Endothelial cell of umbilical vein (primary cell): ENCODE results near the gene ZNF276. TPM values are rescaled to one million over a fixed set of nuclear protein-coding genes. Genes with fewer than 3 reads are reported as not detected.

ENCODE experiments used
- BruUV-seq: library from RNA; stranded (reverse); fragments of 400-500 nt; replicated peaks from 2 replicates; lab custom pipeline; 2021; lab: Mats Ljungman, UMichigan
- CTCF ChIA-PET: fragments of 300-600, 350-600 bp; sonication (Branson Sonifier 250); formaldehyde crosslinking; loops from one replicate; lab custom pipeline; 2021; ENCODE audit warnings: antibody characterized with exemption, inconsistent platforms; lab: Charles Lee
- POLR2A ChIA-PET: fragments of 300-600, 350-600 bp; sonication (Branson Sonifier 250); formaldehyde crosslinking; loops from one replicate; lab custom pipeline; 2021; ENCODE audit warnings: antibody characterized with exemption, inconsistent platforms; lab: Charles Lee
- DNase-seq: peaks from one replicate; pipeline ENCODE4 v3.0.0-alpha.2; 2011; ENCODE audit warnings: low read depth, low spot score
- FAIRE-seq: peaks from 2 replicates; lab custom pipeline; 2011; peaks lifted over from hg19 to GRCh38; lab: Jason Lieb, UNC
- H2AFZ ChIP-seq: 2 replicates; pipeline ENCODE4 v1.6.0; 2012; ENCODE audit warnings: low read depth, low read length, control low read depth, inconsistent platforms
- H3K27ac ChIP-seq: 2 replicates; pipeline ENCODE4 v1.5.1; 2011; ENCODE audit warnings: low read depth, mild to moderate bottlenecking, control low read depth, low read length, moderate library complexity; ENCODE audit not compliant: insufficient read depth
- H3K27me3 ChIP-seq, 2 experiments: 2 replicates each; pipeline versions ENCODE4 v1.6.0 to v1.6.1; 2011; ENCODE audit warnings: low read length in 2 of 2, mixed read lengths in 1 of 2; ENCODE audit not compliant: control insufficient read depth in 2 of 2, insufficient read depth in 2 of 2
- H3K36me3 ChIP-seq, 2 experiments: 2 replicates in 1 of 2; 3 replicates in 1 of 2; pipeline ENCODE4 v1.5.1; 2011; ENCODE audit warnings: low read length in 2 of 2, mild to moderate bottlenecking in 1 of 2, moderate library complexity in 1 of 2; ENCODE audit not compliant: control insufficient read depth in 2 of 2, insufficient read depth in 2 of 2; ENCODE audit errors: extremely low read depth in 1 of 2
- H3K4me1 ChIP-seq: 3 replicates; pipeline ENCODE4 v1.5.1; 2011; ENCODE audit warnings: mild to moderate bottlenecking, low read length; ENCODE audit not compliant: control insufficient read depth, insufficient read depth; ENCODE audit errors: extremely low read depth
- H3K4me2 ChIP-seq: 2 replicates; pipeline ENCODE4 v1.6.1; 2011; ENCODE audit warnings: low read length, control low read depth, mixed read lengths; ENCODE audit not compliant: insufficient read depth
- H3K4me3 ChIP-seq, 3 experiments: fragments of 200-600 bp in 1 of 3; sonication (generic), shearing (Covaris generic) in 1 of 3; replicated peaks in 1 of 3; 2 replicates each; pipeline ENCODE4 v1.5.1; 2011 to 2016; ENCODE audit warnings: control low read depth in 3 of 3, low read length in 3 of 3, mild to moderate bottlenecking in 2 of 3, inconsistent platforms in 1 of 3, low read depth in 1 of 3, moderate library complexity in 1 of 3; ENCODE audit not compliant: insufficient read depth in 1 of 3
- H3K79me2 ChIP-seq: 2 replicates; pipeline ENCODE4 v1.6.0; 2012; ENCODE audit warnings: low read length, inconsistent platforms; ENCODE audit not compliant: control insufficient read depth, insufficient read depth
- H3K9ac ChIP-seq: replicated peaks from 2 replicates; pipeline ENCODE3; 2011; ENCODE audit warnings: low read length, control low read depth; ENCODE audit not compliant: insufficient read depth; ENCODE audit errors: extremely low read depth
- H3K9me1 ChIP-seq: replicated peaks from 3 replicates; pipeline ENCODE4 v1.6.0; 2011; ENCODE audit warnings: mild to moderate bottlenecking, low read length; ENCODE audit not compliant: control insufficient read depth, insufficient read depth; ENCODE audit errors: extremely low read depth
- H3K9me3 ChIP-seq: replicated peaks from 2 replicates; pipeline ENCODE4 v1.5.1; 2012; ENCODE audit warnings: low read length, inconsistent platforms; ENCODE audit not compliant: control insufficient read depth, insufficient read depth
- H4K20me1 ChIP-seq: replicated peaks from 2 replicates; pipeline ENCODE3; 2011; ENCODE audit warnings: mild to moderate bottlenecking, low read length; ENCODE audit not compliant: control insufficient read depth, insufficient read depth; ENCODE audit errors: extremely low read depth
- EZH2 ChIP-seq: IDR thresholded peaks from 2 replicates; pipeline ENCODE4 v1.6.1; 2012; ENCODE audit warnings: borderline replicate concordance, low read depth, mild to moderate bottlenecking, moderate library complexity, low read length, inconsistent platforms; ENCODE audit not compliant: severe bottlenecking
- FOS ChIP-seq: IDR thresholded peaks from 2 replicates; pipeline ENCODE4 v1.6.1; 2011; ENCODE audit warnings: mild to moderate bottlenecking, low read length, moderate library complexity, borderline replicate concordance; ENCODE audit not compliant: insufficient read depth
- GATA2 ChIP-seq: IDR thresholded peaks from 2 replicates; pipeline ENCODE4 v1.7.0; 2011; ENCODE audit warnings: low read depth, mild to moderate bottlenecking, moderate library complexity, mixed read lengths, low read length; ENCODE audit not compliant: insufficient read length, insufficient read depth
- JUN ChIP-seq: IDR thresholded peaks from 2 replicates; pipeline ENCODE4 v1.6.1; 2011; ENCODE audit warnings: borderline replicate concordance, low read depth; ENCODE audit not compliant: insufficient read length, insufficient read depth
- MYC ChIP-seq: IDR thresholded peaks from one replicate; pipeline ENCODE4 v1.6.1; 2011; ENCODE audit warnings: mild to moderate bottlenecking, low read depth, low read length
- POLR2A ChIP-seq: IDR thresholded peaks from 2 replicates; pipeline ENCODE4 v1.6.1; 2012; ENCODE audit warnings: low read depth, mild to moderate bottlenecking, control low read depth, low read length
- POLR2AphosphoS5 ChIP-seq: IDR thresholded peaks from 2 replicates; pipeline ENCODE4 v1.6.1; 2012; ENCODE audit warnings: low read depth, mild to moderate bottlenecking, control low read depth, low read length, moderate library complexity; ENCODE audit not compliant: insufficient read depth
- dilution Hi-C: fragments of 300-500 bp; cut with MboI; formaldehyde crosslinking; loops from one replicate; pipeline ENCODE4 v1.15.0; 2019; ENCODE audit warnings: low sequenced_read_pairs; ENCODE audit not compliant: extremely low pct_ligation_motif_present
- intact Hi-C: fragments of 100-400 bp; cut with micrococcal nuclease; formaldehyde crosslinking; loops from one replicate; pipeline ENCODE4 v1.10.0; 2022
- polyA plus RNA-seq, 4 experiments: library from polyadenylated mRNA; depleted of rRNA in 3 of 4; stranded (reverse) in 3 of 4; unstranded in 1 of 4; fragments of >200 nt; gene quantifications; 2 replicates each; pipeline versions ENCODE4 v1.2.1 to v1.2.3, GENCODE V29; 2011 to 2012; ENCODE audit warnings: missing spikeins in 1 of 4
- total RNA-seq: library from RNA; stranded (reverse); gene quantifications from 2 replicates; pipeline ENCODE4 v1.2.3, GENCODE V29; 2021
- TF ChIP-seq, protein P1 (sequence below), 2 donors: IDR thresholded peaks; 1 replicate in 1 of 2; 2 replicates in 1 of 2; pipeline ENCODE4 v1.5.1; 2011; ENCODE audit warnings: low read length in 2 of 2, mild to moderate bottlenecking in 2 of 2, moderate library complexity in 2 of 2, control low read depth in 1 of 2, inconsistent platforms in 1 of 2, low read depth in 1 of 2; ENCODE audit not compliant: insufficient read depth in 1 of 2; ENCODE audit errors: extremely low read depth in 1 of 2
- TF ChIP-seq, protein P2 (sequence below): IDR thresholded peaks from 2 replicates; pipeline ENCODE4 v1.6.1; 2011; ENCODE audit not compliant: insufficient read depth, insufficient read length

ZNF276 gene
- total and polyA plus RNA-seq, 2 donors (not counting 3 experiments of a cell fraction or from before 2014, with no cell fraction given): 36.6 to 40.0 TPM

DNA sequence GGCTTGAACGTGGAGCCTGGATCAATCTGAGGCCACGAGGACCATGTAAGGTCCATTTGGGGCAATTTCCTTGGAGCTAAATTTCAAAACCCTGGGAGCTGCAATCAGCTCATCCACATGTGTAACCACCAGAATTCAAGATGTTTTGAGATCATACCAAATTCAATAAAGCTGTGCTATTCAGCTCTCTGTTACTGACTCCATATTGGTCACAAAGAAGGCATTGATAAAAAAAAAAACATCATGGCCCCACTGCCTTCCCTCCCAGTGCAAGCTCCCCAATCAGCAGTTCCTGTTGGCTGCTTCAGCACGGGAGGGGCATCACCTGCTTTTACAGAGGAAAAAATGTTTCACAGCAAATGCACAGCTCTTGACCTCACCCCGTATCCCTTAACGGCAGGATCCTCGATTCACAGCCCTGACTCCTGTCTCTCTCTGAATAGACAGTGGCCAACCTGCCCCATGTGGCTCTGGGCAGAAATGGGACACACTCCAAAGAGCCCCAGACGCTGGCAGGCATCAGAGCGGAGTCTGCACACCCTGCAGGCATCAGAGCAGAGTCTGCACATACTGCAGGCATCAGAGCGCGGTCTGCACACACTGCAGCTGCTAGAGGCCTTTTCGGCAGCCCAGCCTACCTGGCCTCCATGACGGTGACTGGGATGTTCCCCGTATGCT is 58.0 kb downstream of the ZNF276 start:
- POLR2A ChIA-PET: interaction anchor here (0.7 kb wide), 1 partner anchor 84 kb away, joined by 3 read pairs; no protein-coding TSS in a partner anchor

DNA sequence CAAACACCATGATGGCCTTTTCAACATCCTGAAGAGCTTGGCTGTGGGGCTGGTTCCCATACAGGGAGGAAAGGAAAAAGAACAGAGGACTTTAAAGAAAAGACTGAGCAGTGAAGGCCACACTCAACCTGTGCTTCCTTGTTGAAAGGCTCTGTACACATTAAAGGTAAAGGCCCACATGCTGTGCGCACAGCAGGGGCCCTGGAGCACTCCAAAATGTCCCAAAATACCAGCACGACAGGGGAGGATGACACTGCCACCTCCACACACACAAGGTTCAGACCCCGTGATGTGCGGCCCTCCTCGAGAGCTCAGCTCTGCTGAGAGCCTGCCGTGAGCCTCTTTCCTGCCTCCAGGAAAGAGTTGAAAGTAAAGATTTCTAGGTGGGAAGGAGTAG is 58.6 kb downstream of the ZNF276 start:
- dilution Hi-C loops (no loop called here), intact Hi-C loops (no loop called here)
- DNase-seq: no peak
- H3K4me3 ChIP-seq: no peak overlapping the region
- no peaks in the 10 kb centered on the region for H3K9me1 ChIP-seq
- H3K27me3 ChIP-seq: no peaks in the 10 kb centered on the region
- no peaks in the 10 kb centered on the region for H3K4me1 ChIP-seq
- CTCF ChIA-PET: interaction anchor here (0.5 to 0.7 kb wide), 2 partner anchors 11 to 82 kb away, joined by 3 read pairs; no protein-coding TSS in a partner anchor
- H4K20me1 ChIP-seq: no peaks in the 10 kb centered on the region
- POLR2A ChIA-PET: interaction anchor here (0.7 kb wide), 1 partner anchor 84 kb away, joined by 3 read pairs; no protein-coding TSS in a partner anchor
- H3K27ac ChIP-seq: no peak overlapping the region
- no TSS peak for BruUV-seq
- peaks cover 2 to 5% of the 10 kb centered on the region in 2 experiments for H3K36me3 ChIP-seq
- no peaks in the 10 kb centered on the region for H3K79me2 ChIP-seq
- FAIRE-seq: no peak
- H3K9ac ChIP-seq: no peak overlapping the region
- H2AFZ ChIP-seq: no peak overlapping the region
- H3K9me3 ChIP-seq: no peaks in the 10 kb centered on the region
- TF ChIP-seq EZH2 (no peak), FOS (no peak), POLR2AphosphoS5 (no peak), POLR2A (no peak), MYC (no peak), JUN (no peak), GATA2 (no peak)
- TF ChIP-seq, protein P1, sequence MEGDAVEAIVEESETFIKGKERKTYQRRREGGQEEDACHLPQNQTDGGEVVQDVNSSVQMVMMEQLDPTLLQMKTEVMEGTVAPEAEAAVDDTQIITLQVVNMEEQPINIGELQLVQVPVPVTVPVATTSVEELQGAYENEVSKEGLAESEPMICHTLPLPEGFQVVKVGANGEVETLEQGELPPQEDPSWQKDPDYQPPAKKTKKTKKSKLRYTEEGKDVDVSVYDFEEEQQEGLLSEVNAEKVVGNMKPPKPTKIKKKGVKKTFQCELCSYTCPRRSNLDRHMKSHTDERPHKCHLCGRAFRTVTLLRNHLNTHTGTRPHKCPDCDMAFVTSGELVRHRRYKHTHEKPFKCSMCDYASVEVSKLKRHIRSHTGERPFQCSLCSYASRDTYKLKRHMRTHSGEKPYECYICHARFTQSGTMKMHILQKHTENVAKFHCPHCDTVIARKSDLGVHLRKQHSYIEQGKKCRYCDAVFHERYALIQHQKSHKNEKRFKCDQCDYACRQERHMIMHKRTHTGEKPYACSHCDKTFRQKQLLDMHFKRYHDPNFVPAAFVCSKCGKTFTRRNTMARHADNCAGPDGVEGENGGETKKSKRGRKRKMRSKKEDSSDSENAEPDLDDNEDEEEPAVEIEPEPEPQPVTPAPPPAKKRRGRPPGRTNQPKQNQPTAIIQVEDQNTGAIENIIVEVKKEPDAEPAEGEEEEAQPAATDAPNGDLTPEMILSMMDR (IDR thresholded peaks at IDR 0.05; ENCODE audit: extremely low read depth in 1 of 2, insufficient read depth in 1 of 2, low read depth in 1 of 2, low read length in 2 of 2): no peak
- TF ChIP-seq, protein P2, sequence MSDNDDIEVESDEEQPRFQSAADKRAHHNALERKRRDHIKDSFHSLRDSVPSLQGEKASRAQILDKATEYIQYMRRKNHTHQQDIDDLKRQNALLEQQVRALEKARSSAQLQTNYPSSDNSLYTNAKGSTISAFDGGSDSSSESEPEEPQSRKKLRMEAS: no peak
- no peak overlapping the region for H3K4me2 ChIP-seq

More for the DNA sequence above, 58.0 kb downstream of the ZNF276 start:
- no peak for TF ChIP-seq GATA2
- no peak for TF ChIP-seq FOS
- TF ChIP-seq, protein P2: no peak
- H3K4me3 ChIP-seq: no peak overlapping the region
- DNase-seq (no peak), FAIRE-seq (no peak)
- no peak overlapping the region for H3K9ac ChIP-seq
- intact Hi-C loops (no loop called here), dilution Hi-C loops (no loop called here)
- H3K36me3 ChIP-seq: peaks cover 2 to 5% of the 10 kb centered on the region in 2 experiments
- BruUV-seq: no TSS peak
- no peaks in the 10 kb centered on the region for H3K27me3 ChIP-seq
- no peaks in the 10 kb centered on the region for H3K9me1 ChIP-seq
- no peaks in the 10 kb centered on the region for H3K4me1 ChIP-seq
- H3K4me2 ChIP-seq: no peak overlapping the region
- no peaks in the 10 kb centered on the region for H3K9me3 ChIP-seq
- H4K20me1 ChIP-seq: no peaks in the 10 kb centered on the region
- no peaks in the 10 kb centered on the region for H3K79me2 ChIP-seq
- no peak overlapping the region for H2AFZ ChIP-seq
- CTCF ChIA-PET: no interaction called here
- H3K27ac ChIP-seq: no peak overlapping the region
